GM19099 (cell line): ENCODE results near the gene UBAC1.

ENCODE experiments used
- POLR2A ChIP-seq: IDR thresholded peaks from 3 replicates; pipeline ENCODE4 v1.6.1; 2011; ENCODE audit warnings: low read depth; ENCODE audit not compliant: insufficient read length; ENCODE audit errors: extremely low read depth

UBAC1 gene

GRCh38 chr9:135896205-135896604 is 65.0 kb downstream of the UBAC1 start:
- TF ChIP-seq POLR2A: no peak

- no peak for TF ChIP-seq POLR2A
Observed at GRCh38 chr9:135895202-135895848, 65.8 kb downstream of the UBAC1 start.

GRCh38 chr9:135893104-135893503 is 68.1 kb downstream of the UBAC1 start:
- TF ChIP-seq POLR2A: no peak

DNA sequence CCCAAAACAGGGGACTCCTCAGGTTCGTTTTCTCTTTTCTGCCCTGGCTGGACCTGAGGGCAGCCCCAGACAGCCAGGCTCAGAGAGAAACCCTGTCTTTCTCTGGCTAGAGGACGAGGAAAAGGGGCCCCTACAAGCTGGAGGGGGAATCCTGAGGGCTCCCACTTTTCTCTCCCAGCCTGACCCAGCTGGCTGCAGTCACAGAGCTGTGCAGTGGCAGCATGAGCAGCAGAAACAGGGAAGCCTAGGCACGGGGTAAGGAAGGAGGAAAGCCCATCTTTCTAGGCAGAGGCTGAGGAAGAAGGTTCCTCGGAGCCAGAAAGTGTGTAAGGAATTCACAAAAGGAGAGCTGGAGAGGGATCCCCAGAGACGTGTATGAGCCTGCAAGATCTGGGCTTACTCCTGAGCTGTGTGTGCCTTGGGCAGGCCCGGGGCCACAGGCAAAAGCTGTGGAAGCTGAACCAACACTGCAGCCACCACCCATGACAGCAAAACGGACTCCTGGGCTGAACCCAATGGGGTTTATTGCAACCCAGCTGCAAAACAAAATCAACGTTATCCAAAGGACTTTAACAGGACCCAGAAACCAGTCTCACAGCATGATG is 70.0 kb downstream of the UBAC1 start:
- TF ChIP-seq POLR2A: no peak

DNA sequence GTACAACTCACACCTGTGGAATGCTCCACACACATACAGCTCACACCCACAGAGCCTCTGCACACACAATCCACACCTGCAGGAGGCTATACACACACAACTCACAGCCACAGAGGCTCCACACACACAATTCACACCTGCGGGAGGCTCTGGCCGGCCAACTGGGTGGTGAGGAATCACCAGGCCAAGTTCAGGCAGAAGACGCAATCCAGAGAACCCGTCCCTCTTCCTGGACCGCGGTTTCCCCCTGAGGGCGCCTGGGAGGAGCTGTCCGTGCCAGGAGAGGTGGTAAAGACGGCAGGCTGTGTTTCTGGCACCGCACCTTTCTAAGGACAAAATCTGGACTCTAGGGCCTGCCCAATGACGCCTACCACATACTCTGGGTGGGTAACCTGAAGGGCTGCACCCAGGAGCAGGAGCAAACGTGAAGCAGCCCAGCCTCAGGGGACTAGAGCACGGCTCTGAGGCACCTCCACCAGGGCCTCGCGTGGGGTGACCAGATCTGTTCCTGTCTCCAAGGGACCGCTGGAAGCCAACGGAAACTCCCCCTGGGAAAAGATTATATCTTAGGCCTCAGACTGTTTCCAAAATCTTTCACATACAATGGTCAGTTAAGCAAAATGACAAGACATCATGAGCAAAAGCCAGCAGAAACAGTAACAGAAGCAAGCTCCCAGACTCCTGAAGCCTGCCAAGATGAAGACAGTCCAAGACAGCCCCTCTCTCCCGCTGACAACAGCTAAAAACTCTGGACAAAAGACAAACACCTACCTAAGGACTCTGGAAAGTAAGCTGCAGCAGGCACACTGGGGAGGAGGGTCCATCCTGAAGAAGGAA is 70.8 kb downstream of the UBAC1 start:
- TF ChIP-seq POLR2A: no peak

GRCh38 chr9:135889564-135890189 is 71.5 kb downstream of the UBAC1 start:
- no peak for TF ChIP-seq POLR2A

- no peak for TF ChIP-seq POLR2A
Observed at GRCh38 chr9:135888766-135889394, 72.3 kb downstream of the UBAC1 start.

GRCh38 chr9:135888126-135888765 is 72.9 kb downstream of the UBAC1 start:
- TF ChIP-seq POLR2A: no peak

DNA sequence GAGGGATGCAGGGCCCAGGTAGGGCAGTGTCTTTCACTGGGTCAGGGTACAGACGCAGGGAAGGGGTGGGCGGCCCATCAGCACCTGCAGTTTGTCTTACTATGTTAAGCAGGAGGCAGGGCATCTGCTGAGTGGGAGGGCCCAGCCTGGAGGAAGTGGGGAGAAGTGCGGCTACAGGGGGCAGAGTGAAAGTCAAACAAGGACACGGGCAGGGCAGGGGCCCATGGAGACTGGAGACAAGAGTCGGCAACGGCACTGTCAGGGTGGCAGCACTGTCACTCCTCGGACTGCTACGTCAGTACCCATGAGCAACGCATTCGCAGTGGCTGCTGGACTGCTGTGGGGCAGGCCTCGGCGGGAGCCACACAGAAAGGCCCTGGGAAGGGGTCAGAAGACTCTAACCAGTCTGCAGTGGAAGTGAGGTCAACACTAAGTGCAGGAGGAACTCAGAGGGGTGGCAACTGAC is 73.6 kb downstream of the UBAC1 start:
- peak; percentile 33 for TF ChIP-seq POLR2A

- no peak for TF ChIP-seq POLR2A
Observed at GRCh38 chr9:135887021-135887507, 74.1 kb downstream of the UBAC1 start.

GRCh38 chr9:135886147-135886981 is 74.8 kb downstream of the UBAC1 start:
- no peak for TF ChIP-seq POLR2A

DNA sequence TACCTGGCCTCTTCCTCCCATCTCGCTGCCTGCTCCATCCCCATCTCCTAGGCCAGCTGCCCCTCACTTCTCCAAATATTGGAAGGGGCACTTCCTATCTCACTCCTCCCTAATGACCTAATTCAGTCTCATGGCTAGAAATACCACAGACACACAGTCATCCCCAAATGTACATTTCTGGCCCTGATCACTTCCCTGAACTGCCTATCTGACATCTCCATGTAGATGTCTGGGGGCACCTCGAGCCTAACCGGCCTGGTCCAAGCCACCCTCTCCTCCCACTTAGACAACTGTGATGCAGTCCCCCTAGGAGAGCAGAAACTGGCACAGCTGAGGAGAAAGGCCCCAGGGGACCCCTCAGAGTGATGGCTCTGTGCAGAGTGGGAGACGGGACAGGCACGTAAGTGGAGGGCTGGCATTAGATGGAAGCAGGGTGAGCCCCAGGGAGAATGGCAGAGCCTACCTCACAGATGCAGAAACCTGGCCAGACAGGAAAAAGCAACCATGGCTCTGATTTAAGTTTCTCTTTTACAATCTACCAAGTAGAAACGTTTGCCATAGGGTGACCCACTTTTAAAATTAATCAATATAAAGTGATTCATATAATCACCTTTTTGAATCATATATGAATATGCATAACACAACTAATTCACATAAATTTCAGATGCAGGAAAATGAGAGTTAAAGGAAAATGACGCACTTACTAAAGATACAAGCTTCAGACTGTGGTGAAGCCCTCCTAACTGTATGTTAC is 75.9 kb downstream of the UBAC1 start:
- TF ChIP-seq POLR2A: no peak
